Esophagus (tissue), 2 donors: ENCODE data around the gene KIR2DL1. TPM values are rescaled to one million over a fixed set of nuclear protein-coding genes. Genes with fewer than 3 reads are reported as not detected.
"Not testable (repeated sequence)": the region's sequence is repeated elsewhere in the genome, so short reads cannot be mapped to it uniquely, and the experiment has no call there.

Experiments
- H3K27ac ChIP-seq, 2 donors: one replicate each; pipeline ENCODE4 v1.5.1; 2013; ENCODE audit warnings: low read depth in 2 of 2, mild to moderate bottlenecking in 2 of 2, inconsistent platforms in 1 of 2, low read length in 1 of 2, moderate library complexity in 1 of 2
- H3K27me3 ChIP-seq, 2 donors: one replicate each; pipeline ENCODE4 v1.6.1; 2013; ENCODE audit warnings: low read length in 2 of 2, control low read depth in 1 of 2, mild to moderate bottlenecking in 1 of 2; ENCODE audit not compliant: insufficient read depth in 2 of 2, control insufficient read depth in 1 of 2
- H3K36me3 ChIP-seq, 2 donors: one replicate each; pipeline ENCODE4 v1.6.1; 2013; ENCODE audit warnings: low read length in 1 of 2; ENCODE audit not compliant: control insufficient read depth in 2 of 2, insufficient read depth in 2 of 2
- H3K4me1 ChIP-seq, 2 donors: one replicate each; pipeline ENCODE4 v1.6.1; 2013; ENCODE audit warnings: low read length in 1 of 2; ENCODE audit not compliant: control insufficient read depth in 2 of 2, insufficient read depth in 2 of 2
- H3K4me3 ChIP-seq, 2 donors: one replicate each; pipeline ENCODE4 v1.5.1; 2013; ENCODE audit warnings: low read length in 2 of 2, mild to moderate bottlenecking in 2 of 2, low read depth in 1 of 2, moderate library complexity in 1 of 2
- H3K9me3 ChIP-seq, 2 donors: one replicate each; pipeline ENCODE4 v1.6.1; 2013; ENCODE audit warnings: mild to moderate bottlenecking in 2 of 2, low read depth in 1 of 2, low read length in 1 of 2, moderate library complexity in 1 of 2; ENCODE audit not compliant: control insufficient read depth in 2 of 2, insufficient read depth in 1 of 2
- WGBS, 2 donors: extraction: QIAGEN DNeasy Blood & Tissue Kit; methylation state at CpG; one replicate each; pipeline ENCODE4 v1.1.7; 2013; 5-methylcytosine and 5-hydroxymethylcytosine counted together
- polyA plus RNA-seq, 2 donors: library from polyadenylated mRNA; stranded (reverse); fragments of 200-250 nt; gene quantifications; one replicate each; pipeline ENCODE4 v1.2.3, GENCODE V29; 2013
- donor health status: healthy with polysubstance abuse.
- donor health status: Bipolar disorder and iron deficiency.

The KIR2DL1 gene
- polyA plus RNA-seq, 2 donors = not detected

GRCh38 chr19:54739587-54740497 is 29.8 kb upstream of the KIR2DL1 start:
- Histone ChIP-seq H3K4me3 (no peak overlapping the region), H3K9me3 (no peaks in the 10 kb centered on the region), H3K36me3 (no peaks in the 10 kb centered on the region), H3K4me1 (no peaks in the 10 kb centered on the region), H3K27me3 (no peaks in the 10 kb centered on the region), H3K27ac (no peak overlapping the region)
- 75 to 78% methylated on average over 13 of the region's 13 CpGs for WGBS, 2 donors

- not testable (repeated sequence) for H3K4me3 ChIP-seq, H3K9me3 ChIP-seq, H3K27me3 ChIP-seq, H3K27ac ChIP-seq, H3K4me1 ChIP-seq, H3K36me3 ChIP-seq
- 58 to 65% methylated on average over 5 of the region's 5 CpGs for WGBS, 2 donors
Measured at GRCh38 chr19:54741950-54742349, 27.6 kb upstream of the KIR2DL1 start.

GRCh38 chr19:54744080-54744479 is 25.5 kb upstream of the KIR2DL1 start:
- H3K9me3 ChIP-seq, H3K27me3 ChIP-seq, H3K4me3 ChIP-seq, H3K36me3 ChIP-seq, H3K4me1 ChIP-seq, H3K27ac ChIP-seq: not testable (repeated sequence)
- 72 to 73% methylated on average over 5 of the region's 5 CpGs for WGBS, 2 donors

- H3K27me3 ChIP-seq, H3K9me3 ChIP-seq, H3K36me3 ChIP-seq, H3K27ac ChIP-seq, H3K4me1 ChIP-seq, H3K4me3 ChIP-seq: not testable (repeated sequence)
- WGBS, 2 donors = 64 to 70% methylated on average over 7 to 9 of the region's 9 CpGs
Measured at GRCh38 chr19:54747614-54748322, 21.8 kb upstream of the KIR2DL1 start.

- not testable (repeated sequence) for H3K9me3 ChIP-seq
Measured at GRCh38 chr19:54750276-54750675, 19.3 kb upstream of the KIR2DL1 start.

GRCh38 chr19:54756204-54757110 is 13.1 kb upstream of the KIR2DL1 start:
- not testable (repeated sequence) for H3K4me3 ChIP-seq, H3K9me3 ChIP-seq, H3K27me3 ChIP-seq, H3K36me3 ChIP-seq, H3K27ac ChIP-seq, H3K4me1 ChIP-seq
- WGBS, 2 donors = 71 to 84% methylated on average over 10 to 11 of the region's 12 CpGs

More at GRCh38 chr19:54750276-54750675, 19.3 kb upstream of the KIR2DL1 start:
- H3K27ac ChIP-seq, H3K4me1 ChIP-seq, H3K4me3 ChIP-seq, H3K27me3 ChIP-seq, H3K36me3 ChIP-seq: not testable (repeated sequence)
- 34 to 51% methylated on average over 6 of the region's 6 CpGs for WGBS, 2 donors

GRCh38 chr19:54758577-54758976 is 11.0 kb upstream of the KIR2DL1 start:
- not testable (repeated sequence) for H3K9me3 ChIP-seq

GRCh38 chr19:54764219-54764618 is 5.4 kb upstream of the KIR2DL1 start:
- H3K4me3 ChIP-seq, H3K9me3 ChIP-seq, H3K4me1 ChIP-seq, H3K36me3 ChIP-seq, H3K27ac ChIP-seq, H3K27me3 ChIP-seq: not testable (repeated sequence)
- 62 to 75% methylated on average over 8 of the region's 8 CpGs for WGBS, 2 donors

More at GRCh38 chr19:54758577-54758976, 11.0 kb upstream of the KIR2DL1 start:
- not testable (repeated sequence) for H3K27ac ChIP-seq, H3K27me3 ChIP-seq, H3K4me3 ChIP-seq, H3K4me1 ChIP-seq, H3K36me3 ChIP-seq
- WGBS, 2 donors = 59 to 60% methylated on average over 6 of the region's 6 CpGs

GRCh38 chr19:54766464-54766863 is 3.1 kb upstream of the KIR2DL1 start:
- not testable (repeated sequence) for H3K4me1 ChIP-seq, H3K27me3 ChIP-seq, H3K9me3 ChIP-seq, H3K36me3 ChIP-seq, H3K27ac ChIP-seq, H3K4me3 ChIP-seq
- 77 to 78% methylated on average over 4 of the region's 4 CpGs for WGBS, 2 donors
